DOHH2 (cell line): Measurements from ENCODE around the gene AIDA.

Experiments
- CTCF ChIP-seq: fragments of 200-600 bp; sonication (generic); IDR thresholded peaks from one replicate; pipeline ENCODE4 v1.5.1; 2014; ENCODE audit warnings: antibody characterized with exemption, mild to moderate bottlenecking, low read depth, low read length; ENCODE audit not compliant: poor library complexity, severe bottlenecking
- EZH2phosphoT487 ChIP-seq: fragments of 200-600 bp; sonication (generic); IDR thresholded peaks from 2 replicates; pipeline ENCODE4 v1.6.1; 2017; ENCODE audit warnings: borderline replicate concordance, mild to moderate bottlenecking, antibody characterized with exemption, low read length, moderate library complexity, mixed read lengths

- TF ChIP-seq CTCF (no peak), EZH2phosphoT487 (no peak)
These were observed 27.6 kb upstream of the AIDA start for GRCh38 chr1:222739929-222740328.
